H1 (cell line): ENCODE data around the gene VRK3.
"Not testable (repeated sequence)": the region's sequence is repeated elsewhere in the genome, so short reads cannot be mapped to it uniquely, and the experiment has no call there.

Experiments used
- CTCF ChIP-seq, 3 experiments: IDR thresholded peaks; 1 replicate in 2 of 3; 2 replicates in 1 of 3; pipeline versions ENCODE4 v1.5.1 to v1.6.1; 2011; ENCODE audit warnings: low read length in 3 of 3, mild to moderate bottlenecking in 3 of 3, inconsistent platforms in 2 of 3, low read depth in 1 of 3, moderate library complexity in 1 of 3; ENCODE audit not compliant: insufficient read depth in 1 of 3; ENCODE audit errors: control extremely low read depth in 1 of 3
- HDAC2 ChIP-seq, 2 experiments: fragments of 300-600 bp in 1 of 2; sonication (generic) in 1 of 2; IDR thresholded peaks; 2 replicates each; pipeline ENCODE4 v1.6.1; 2011 to 2012; ENCODE audit warnings: low read depth in 2 of 2, low read length in 2 of 2, mild to moderate bottlenecking in 2 of 2, moderate library complexity in 2 of 2, borderline replicate concordance in 1 of 2, inconsistent platforms in 1 of 2
- PHF8 ChIP-seq: fragments of 200-600 bp; sonication (generic); conservative IDR thresholded peaks from 2 replicates; pipeline ENCODE4 v1.7.1; 2012; ENCODE audit warnings: low read depth, mild to moderate bottlenecking, inconsistent platforms, low read length, moderate library complexity

GRCh38 chr19:49969355-49969754 is 55.8 kb downstream of the VRK3 start:
- not testable (repeated sequence) for TF ChIP-seq HDAC2 (IDR thresholded peaks at IDR 0.05; ENCODE audit: borderline replicate concordance in 1 of 2, low read depth in 2 of 2, low read length in 2 of 2); CTCF (IDR thresholded peaks at IDR 0.05; ENCODE audit: control extremely low read depth in 1 of 3, insufficient read depth in 1 of 3, low read depth in 1 of 3, low read length in 3 of 3); PHF8
